Ovary (tissue), 9 donors: ENCODE data around the gene SLCO2A1. TPM values are rescaled to one million over a fixed set of nuclear protein-coding genes. Genes with fewer than 3 reads are reported as not detected.

Source experiments
- DNase-seq, 5 donors: peaks; one replicate each; pipeline ENCODE4 v3.0.0-alpha.2; 2019 to 2020
- H3K27ac ChIP-seq, 2 donors: fragments of 200-600 bp; one replicate each; pipeline versions ENCODE4 v1.5.1 to v1.8.0; 2019 to 2022
- H3K27me3 ChIP-seq: fragments of 200-600 bp; one replicate; pipeline ENCODE4 v1.8.0; 2022
- H3K36me3 ChIP-seq: fragments of 200-600 bp; sonication (generic); one replicate; pipeline ENCODE4 v1.5.1; 2019
- H3K4me1 ChIP-seq: one replicate; pipeline ENCODE4 v1.8.1; 2013; ENCODE audit warnings: mild to moderate bottlenecking, moderate library complexity; ENCODE audit not compliant: insufficient read depth
- H3K4me3 ChIP-seq: fragments of 200-600 bp; sonication (generic); one replicate; pipeline ENCODE4 v1.5.1; 2017
- H3K9me3 ChIP-seq, 2 donors: fragments of 200-600 bp in 1 of 2; sonication (generic) in 1 of 2; one replicate each; pipeline versions ENCODE4 v1.5.1 to v1.8.1; 2013 to 2019; ENCODE audit warnings: mild to moderate bottlenecking in 1 of 2, moderate library complexity in 1 of 2
- CTCF ChIP-seq, 3 donors: fragments of 450-650 bp in 2 of 3; fragments of 200-600 bp in 1 of 3; IDR thresholded peaks; one replicate each; pipeline versions ENCODE4 v1.5.1 to v1.8.0; 2016 to 2022; ENCODE audit warnings: antibody characterized with exemption in 3 of 3, mild to moderate bottlenecking in 1 of 3
- EP300 ChIP-seq: sonication (generic); formaldehyde crosslinking; IDR thresholded peaks from one replicate; pipeline ENCODE4 v1.6.1; 2017; ENCODE audit warnings: antibody characterized with exemption
- POLR2A ChIP-seq: fragments of 450-650 bp; IDR thresholded peaks from one replicate; pipeline ENCODE4 v1.6.1; 2017; ENCODE audit warnings: antibody characterized with exemption, mild to moderate bottlenecking, moderate library complexity
- WGBS, 3 donors: extraction: QIAGEN DNeasy Blood & Tissue Kit in 1 of 3; methylation state at CpG; one replicate each; pipeline versions ENCODE4 v1.1.5 to v1.1.7; 2013 to 2017; 5-methylcytosine and 5-hydroxymethylcytosine counted together
- intact Hi-C, 4 donors: fragments of 100-400 bp; cut with DNase I; formaldehyde crosslinking; loops; one replicate each; pipeline versions ENCODE4 v1.11.0 to v1.15.1; 2022 to 2023
- polyA plus RNA-seq, 2 donors: library from polyadenylated mRNA; stranded (reverse); fragments of 200-250 nt in 1 of 2; fragments of 350-450 nt in 1 of 2; fragmentation: Illumina TruSeq in 1 of 2; extraction: RNeasy Lipid Tissue Mini Kit (QIAGEN cat#74804) in 1 of 2; gene quantifications; one replicate each; pipeline ENCODE4 v1.2.3, GENCODE V29; 2013 to 2014
- total RNA-seq, 7 donors: library from RNA; depleted of rRNA in 2 of 7; stranded (reverse); fragments of >200 nt in 2 of 7; fragmentation: NEBNext Ultra II Directional in 3 of 7; extraction: Animal tissue kit (Norgen Biotek cat#: 25700) in 3 of 7; gene quantifications; one replicate each; pipeline versions ENCODE4 v1.1.0 to v1.2.4, GENCODE V29; 2016 to 2023
- donor health status: DM: no; HTN: no; CAD: no; lungs with moderate emphysema.
- donor health status: DM: no; HTN: no; CAD: no.
- donor health status: Bipolar disorder and iron deficiency.
- donor health status: DM: yes; HTN: yes; CAD: no.
- donor health status: DM: no; HTN: no; CAD: no.
- donor health status: DM: yes; HTN: yes; CAD: no.

The SLCO2A1 gene
- total and polyA plus RNA-seq, 9 donors = 0.83 to 23.6 (median 3.7) TPM

DNA sequence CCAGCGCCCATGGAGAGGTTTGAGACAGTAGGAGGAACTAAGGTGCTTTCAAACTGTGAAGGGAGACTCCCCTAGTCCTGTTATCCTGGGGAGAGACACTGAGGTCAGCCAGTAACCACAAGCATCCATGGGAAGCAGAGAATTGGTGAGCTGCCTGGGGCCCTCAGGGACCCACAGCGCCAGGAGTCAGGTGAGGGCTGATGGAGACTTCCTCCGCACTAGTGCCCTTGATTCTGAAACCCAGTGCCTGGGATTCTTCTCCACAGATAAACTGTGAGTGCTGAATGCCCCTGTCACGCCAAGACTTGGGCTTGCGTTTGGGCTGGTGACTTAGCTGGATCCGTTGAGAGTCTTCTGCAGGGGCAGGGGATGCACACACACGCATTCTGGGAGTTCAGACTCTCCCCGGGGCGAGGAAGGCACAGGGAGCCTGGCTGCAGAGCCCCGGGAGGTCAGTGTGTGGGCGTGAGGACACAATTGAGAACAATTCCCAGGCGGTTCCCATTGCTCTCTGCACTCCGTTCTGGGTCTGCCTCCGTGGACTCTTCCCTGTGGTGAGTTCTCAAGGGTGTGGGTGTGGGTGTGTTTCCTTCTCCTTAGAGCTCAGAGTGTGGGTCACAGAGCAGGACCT, 37.9 kb upstream of the SLCO2A1 start:
- H3K27ac ChIP-seq = no peak overlapping the region
- no peaks in the 10 kb centered on the region for H3K9me3 ChIP-seq
- TF ChIP-seq CTCF (IDR thresholded peaks at IDR 0.05) (no peak), EP300 (no peak), POLR2A (no peak)
- intact Hi-C loops = no loop called here
- H3K4me1 ChIP-seq = peaks cover 3% of the 10 kb centered on the region
- no peaks in the 10 kb centered on the region for H3K36me3 ChIP-seq
- DNase-seq = no peak
- no peak overlapping the region for H3K4me3 ChIP-seq
- WGBS, 3 donors = 72 to 79% (median 73%) methylated on average over 14 of the region's 14 CpGs
- no peaks in the 10 kb centered on the region for H3K27me3 ChIP-seq

GRCh38 chr3:134066651-134067530, 37.2 kb upstream of the SLCO2A1 start:
- no peak for DNase-seq
- no peak overlapping the region for H3K27ac ChIP-seq
- H3K4me3 ChIP-seq = no peak overlapping the region
- TF ChIP-seq POLR2A (no peak), EP300 (no peak), CTCF (IDR thresholded peaks at IDR 0.05) (no peak)
- H3K9me3 ChIP-seq = no peaks in the 10 kb centered on the region
- intact Hi-C loops = no loop called here
- WGBS, 3 donors = 67 to 71% (median 68%) methylated on average over 8 of the region's 8 CpGs
- H3K27me3 ChIP-seq = no peaks in the 10 kb centered on the region
- H3K36me3 ChIP-seq = no peaks in the 10 kb centered on the region
- H3K4me1 ChIP-seq = peaks cover 3% of the 10 kb centered on the region

DNA sequence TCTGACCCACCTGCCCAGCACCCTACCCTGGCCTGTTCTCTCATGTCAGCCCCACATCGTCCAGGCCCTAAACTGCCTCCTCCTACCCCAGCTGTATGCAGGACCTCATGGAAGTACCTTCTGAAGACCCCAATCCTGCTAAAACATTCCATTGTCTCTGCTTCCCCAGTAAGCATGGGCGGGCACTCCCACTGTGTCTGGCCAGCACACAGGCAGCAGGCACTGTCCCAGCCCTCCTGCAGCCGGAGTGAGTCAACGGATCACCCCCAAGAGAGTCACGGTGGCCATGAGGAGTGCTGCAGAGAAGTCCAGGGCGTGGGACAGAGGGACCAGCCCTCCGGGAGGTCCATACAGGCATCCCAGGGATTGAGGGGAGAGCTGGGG, 36.4 kb upstream of the SLCO2A1 start:
- no peaks in the 10 kb centered on the region for H3K27me3 ChIP-seq
- H3K4me3 ChIP-seq = no peak overlapping the region
- H3K9me3 ChIP-seq = no peaks in the 10 kb centered on the region
- H3K36me3 ChIP-seq = no peaks in the 10 kb centered on the region
- TF ChIP-seq CTCF (IDR thresholded peaks at IDR 0.05) = no peak
- no peak for TF ChIP-seq POLR2A
- TF ChIP-seq EP300 = no peak
- WGBS, 3 donors = 81 to 86% (median 82%) methylated on average over 7 of the region's 7 CpGs
- no peak for DNase-seq
- intact Hi-C loops = no loop called here
- peaks cover 3% of the 10 kb centered on the region for H3K4me1 ChIP-seq
- H3K27ac ChIP-seq = no peak overlapping the region

GRCh38 chr3:134065252-134066157, 35.8 kb upstream of the SLCO2A1 start:
- Histone ChIP-seq H3K36me3 (no peaks in the 10 kb centered on the region), H3K27ac (no peak overlapping the region), H3K9me3 (no peaks in the 10 kb centered on the region), H3K27me3 (no peaks in the 10 kb centered on the region), H3K4me1 (peaks cover 6% of the 10 kb centered on the region), H3K4me3 (no peak overlapping the region)
- 80 to 81% (median 80%) methylated on average over 9 of the region's 9 CpGs for WGBS, 3 donors
- TF ChIP-seq CTCF (IDR thresholded peaks at IDR 0.05) (no peak), EP300 (no peak), POLR2A (no peak)
- intact Hi-C loops = no loop called here
- no peak for DNase-seq
